IMR-90 (cell line): Measurements from ENCODE around the gene EVX1.

Experiments used
- CTCF ChIP-seq: conservative IDR thresholded peaks from 2 replicates; pipeline ENCODE4 v1.5.1; 2012; ENCODE audit warnings: mild to moderate bottlenecking, low read depth, low read length, improper control_type of control experiment
- USF2 ChIP-seq: fragments of 150-350 bp; IDR thresholded peaks from 2 replicates; pipeline ENCODE4 v1.6.1; 2017; ENCODE audit warnings: mild to moderate bottlenecking, antibody characterized with exemption, low read length, low read depth

- TF ChIP-seq CTCF (no peak), USF2 (no peak)
Measured at GRCh38 chr7:27229448-27229847, 13.2 kb upstream of the EVX1 start.
